Gastrocnemius medialis (tissue), 4 donors: ENCODE data around the gene GYG2.

Source experiments
- CTCF ChIP-seq, 5 experiments: fragments of 450-650 bp in 3 of 5; fragments of 200-600 bp in 2 of 5; sonication (generic) in 2 of 5; IDR thresholded peaks in 4 of 5; conservative IDR thresholded peaks in 1 of 5; 1 replicate in 4 of 5; 2 replicates in 1 of 5; pipeline ENCODE4 v1.5.1; 2016 to 2019; ENCODE audit warnings: antibody characterized with exemption in 5 of 5, mild to moderate bottlenecking in 3 of 5, moderate library complexity in 3 of 5
- POLR2A ChIP-seq, 2 donors: fragments of 450-650 bp; IDR thresholded peaks; one replicate each; pipeline ENCODE4 v1.6.1; 2017; ENCODE audit warnings: antibody characterized with exemption in 2 of 2, mild to moderate bottlenecking in 2 of 2, moderate library complexity in 2 of 2

GRCh38 chrX:2781226-2781571, 47.5 kb upstream of the GYG2 start:
- no peak for TF ChIP-seq POLR2A (IDR thresholded peaks at IDR 0.05)
- no peak for TF ChIP-seq CTCF (IDR thresholded peaks at IDR 0.05 in 4 of 5, conservative IDR thresholded peaks at IDR 0.05 in 1 of 5)
